ENCODE measurements around the gene DPEP3.

The DPEP3 gene, protein sequence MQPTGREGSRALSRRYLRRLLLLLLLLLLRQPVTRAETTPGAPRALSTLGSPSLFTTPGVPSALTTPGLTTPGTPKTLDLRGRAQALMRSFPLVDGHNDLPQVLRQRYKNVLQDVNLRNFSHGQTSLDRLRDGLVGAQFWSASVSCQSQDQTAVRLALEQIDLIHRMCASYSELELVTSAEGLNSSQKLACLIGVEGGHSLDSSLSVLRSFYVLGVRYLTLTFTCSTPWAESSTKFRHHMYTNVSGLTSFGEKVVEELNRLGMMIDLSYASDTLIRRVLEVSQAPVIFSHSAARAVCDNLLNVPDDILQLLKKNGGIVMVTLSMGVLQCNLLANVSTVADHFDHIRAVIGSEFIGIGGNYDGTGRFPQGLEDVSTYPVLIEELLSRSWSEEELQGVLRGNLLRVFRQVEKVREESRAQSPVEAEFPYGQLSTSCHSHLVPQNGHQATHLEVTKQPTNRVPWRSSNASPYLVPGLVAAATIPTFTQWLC

DNA sequence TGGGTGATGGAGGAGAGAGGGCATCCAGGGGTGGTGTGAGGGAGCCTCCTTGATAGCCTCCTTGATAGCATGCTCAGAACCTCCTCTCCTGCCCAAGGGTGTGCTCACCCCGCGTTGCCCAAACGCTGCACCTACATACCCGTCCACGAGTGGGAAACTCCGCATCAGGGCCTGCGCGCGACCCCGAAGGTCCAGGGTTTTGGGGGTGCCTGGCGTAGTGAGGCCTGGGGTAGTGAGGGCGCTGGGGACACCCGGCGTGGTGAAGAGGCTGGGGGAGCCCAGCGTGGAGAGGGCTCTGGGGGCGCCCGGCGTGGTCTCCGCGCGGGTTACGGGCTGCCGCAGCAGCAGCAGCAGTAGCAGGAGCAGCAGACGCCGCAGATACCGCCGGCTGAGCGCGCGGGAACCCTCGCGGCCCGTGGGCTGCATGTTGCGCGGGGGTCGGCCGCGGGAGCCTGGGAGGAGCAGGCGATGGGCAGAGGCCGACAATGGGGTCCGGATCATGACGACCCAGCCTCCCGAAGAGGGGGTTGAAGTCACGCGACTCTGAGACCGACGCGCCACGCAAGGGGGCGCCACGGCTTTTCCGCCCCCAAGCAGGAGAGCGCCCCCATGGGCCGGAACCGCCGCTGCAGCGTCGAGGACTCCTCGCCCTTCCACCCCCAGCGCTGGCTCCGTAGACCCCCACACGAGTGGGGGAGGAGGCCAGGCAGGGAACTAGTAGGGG lies at the start of gene DPEP3:
Gene DPEP3, minus strand, starts transcription at position 545 of the 724 bp plus-strand sequence. Its CDS starts 119 bp downstream, at position 426.
- H3K4me3 ChIP-seq (ENCODE audit: low read depth, low read length): no peak within 1 kb of the TSS
- TF ChIP-seq, protein P1, sequence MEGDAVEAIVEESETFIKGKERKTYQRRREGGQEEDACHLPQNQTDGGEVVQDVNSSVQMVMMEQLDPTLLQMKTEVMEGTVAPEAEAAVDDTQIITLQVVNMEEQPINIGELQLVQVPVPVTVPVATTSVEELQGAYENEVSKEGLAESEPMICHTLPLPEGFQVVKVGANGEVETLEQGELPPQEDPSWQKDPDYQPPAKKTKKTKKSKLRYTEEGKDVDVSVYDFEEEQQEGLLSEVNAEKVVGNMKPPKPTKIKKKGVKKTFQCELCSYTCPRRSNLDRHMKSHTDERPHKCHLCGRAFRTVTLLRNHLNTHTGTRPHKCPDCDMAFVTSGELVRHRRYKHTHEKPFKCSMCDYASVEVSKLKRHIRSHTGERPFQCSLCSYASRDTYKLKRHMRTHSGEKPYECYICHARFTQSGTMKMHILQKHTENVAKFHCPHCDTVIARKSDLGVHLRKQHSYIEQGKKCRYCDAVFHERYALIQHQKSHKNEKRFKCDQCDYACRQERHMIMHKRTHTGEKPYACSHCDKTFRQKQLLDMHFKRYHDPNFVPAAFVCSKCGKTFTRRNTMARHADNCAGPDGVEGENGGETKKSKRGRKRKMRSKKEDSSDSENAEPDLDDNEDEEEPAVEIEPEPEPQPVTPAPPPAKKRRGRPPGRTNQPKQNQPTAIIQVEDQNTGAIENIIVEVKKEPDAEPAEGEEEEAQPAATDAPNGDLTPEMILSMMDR (IDR thresholded peaks at IDR 0.05; ENCODE audit: borderline replicate concordance, insufficient read depth, low read depth, low read length): peak; percentile 18; the same call in 1 of the 2 replicates

DNA sequence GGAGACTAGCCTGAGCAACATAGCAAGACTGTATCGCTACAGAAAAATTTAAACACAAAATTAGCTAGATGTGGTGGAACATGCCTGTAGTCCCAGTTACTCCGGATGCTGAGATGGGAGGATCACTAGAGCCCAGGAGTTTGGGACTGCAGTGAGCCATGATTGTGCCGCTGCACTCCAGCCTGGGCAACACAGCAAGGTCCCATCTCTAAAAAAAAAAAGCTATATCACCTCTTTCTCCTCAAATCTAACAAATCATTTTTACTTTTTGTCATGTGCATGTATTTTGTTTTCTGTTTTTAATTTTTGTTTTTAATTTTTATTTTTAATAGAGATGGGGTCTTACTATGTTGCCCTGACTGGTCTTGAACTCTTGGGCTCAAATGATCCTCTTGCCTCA lies 48.7 kb upstream of the DPEP3 start:
- H3K4me3 ChIP-seq (ENCODE audit: low read depth, low read length): no peak overlapping the region
- TF ChIP-seq, protein P1 (IDR thresholded peaks at IDR 0.05; ENCODE audit: borderline replicate concordance, insufficient read depth, low read depth, low read length): no peak

DNA sequence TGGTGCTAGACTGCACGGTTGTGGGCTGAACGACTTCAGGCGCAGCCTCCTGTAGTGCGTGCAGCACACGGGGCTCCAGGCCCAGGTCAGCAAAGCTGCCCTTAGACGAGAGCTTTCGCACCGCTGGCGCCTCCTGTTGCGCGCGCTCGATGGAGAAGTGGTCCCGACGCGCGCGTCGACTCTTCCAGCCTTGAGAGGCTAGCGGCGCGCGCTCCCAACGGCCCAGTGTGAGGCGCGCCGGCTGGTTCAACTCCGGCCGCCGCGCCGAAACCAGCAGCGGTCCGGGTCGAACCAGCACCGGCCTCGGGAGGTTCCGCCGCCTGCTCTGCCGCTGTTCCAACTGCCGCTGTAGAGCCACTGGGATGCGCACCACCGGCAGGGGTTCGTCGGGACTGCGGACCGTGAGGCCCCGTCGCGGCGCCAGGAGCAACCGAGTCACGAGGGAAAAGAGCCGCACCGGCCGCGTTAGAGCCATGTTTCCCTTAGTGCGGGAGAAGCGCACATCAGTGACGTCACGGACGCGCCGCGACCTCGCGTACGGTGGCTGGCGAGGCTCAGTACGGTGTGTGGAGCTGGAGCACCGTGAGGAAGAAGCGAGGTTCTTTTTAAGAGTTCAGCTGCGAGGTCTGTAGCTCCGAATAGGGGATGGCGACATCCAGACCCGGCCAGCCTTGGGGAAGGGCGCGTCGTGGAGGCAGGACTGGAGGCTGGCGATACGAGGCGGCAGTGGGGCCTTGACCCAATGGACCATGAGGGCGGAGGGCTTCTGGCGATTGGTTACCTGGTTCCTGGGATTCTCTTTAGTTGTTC lies 42.6 kb upstream of the DPEP3 start, which contains the start of the genes DDX28 and DUS2:
Gene DDX28, minus strand, starts transcription at position 505 of the 810 bp plus-strand sequence. Its CDS starts 30 bp downstream, at position 475.
Gene DUS2, plus strand, starts transcription at position 557 of the 810 bp plus-strand sequence. CDS start 14,740 bp downstream, outside the sequence.
- TF ChIP-seq, protein P1 (IDR thresholded peaks at IDR 0.05; ENCODE audit: borderline replicate concordance, insufficient read depth, low read depth, low read length): no peak
- peak within 1 kb of the TSS; percentile 60 for H3K4me3 ChIP-seq (ENCODE audit: low read depth, low read length)

DNA sequence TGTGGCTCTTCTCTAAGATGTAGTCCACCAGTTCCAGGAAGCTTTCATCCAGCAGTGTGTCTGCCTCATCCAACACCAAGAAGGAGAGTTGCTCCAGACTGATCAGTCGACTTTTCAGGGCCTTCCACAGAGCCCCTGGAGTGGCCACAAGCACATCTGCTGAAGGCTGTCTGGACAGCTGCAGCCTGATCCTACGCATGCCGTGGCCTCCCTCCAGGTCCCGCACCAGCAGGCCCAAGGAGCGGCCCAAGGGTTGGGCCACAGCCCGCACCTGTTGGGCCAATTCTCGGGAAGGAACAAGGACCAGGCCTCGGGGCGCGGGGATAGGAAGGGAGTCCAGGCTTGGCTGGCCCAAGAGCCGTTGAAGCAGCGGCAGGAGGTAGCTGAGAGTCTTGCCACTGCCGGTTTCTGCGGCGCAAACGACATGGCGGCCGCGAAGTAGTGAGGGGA lies 42.0 kb upstream of the DPEP3 start:
- TF ChIP-seq, protein P1 (IDR thresholded peaks at IDR 0.05; ENCODE audit: borderline replicate concordance, insufficient read depth, low read depth, low read length): no peak
- peak overlapping the region; percentile 60 for H3K4me3 ChIP-seq (ENCODE audit: low read depth, low read length)

DNA sequence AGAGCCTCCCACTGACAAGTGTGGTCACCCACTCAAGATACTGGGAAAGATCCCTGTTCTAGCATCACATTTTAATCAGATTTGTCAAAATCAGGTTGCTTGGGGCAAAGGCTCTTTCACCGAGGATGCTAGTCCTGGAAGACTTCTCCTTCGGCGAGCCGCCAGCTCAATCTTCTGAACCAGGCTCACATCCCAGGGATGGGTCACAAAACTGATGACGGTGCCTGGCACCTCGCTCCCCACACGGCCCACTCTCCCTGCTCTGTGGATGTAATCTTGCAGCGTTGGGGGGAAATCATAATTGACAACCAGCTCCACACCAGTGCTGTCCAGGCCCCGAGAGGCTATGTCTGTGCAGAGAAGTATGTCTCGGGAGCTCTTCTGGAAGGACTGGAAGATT lies 41.2 kb upstream of the DPEP3 start:
- TF ChIP-seq, protein P1 (IDR thresholded peaks at IDR 0.05; ENCODE audit: borderline replicate concordance, insufficient read depth, low read depth, low read length): no peak
- no peak overlapping the region for H3K4me3 ChIP-seq (ENCODE audit: low read depth, low read length)

DNA sequence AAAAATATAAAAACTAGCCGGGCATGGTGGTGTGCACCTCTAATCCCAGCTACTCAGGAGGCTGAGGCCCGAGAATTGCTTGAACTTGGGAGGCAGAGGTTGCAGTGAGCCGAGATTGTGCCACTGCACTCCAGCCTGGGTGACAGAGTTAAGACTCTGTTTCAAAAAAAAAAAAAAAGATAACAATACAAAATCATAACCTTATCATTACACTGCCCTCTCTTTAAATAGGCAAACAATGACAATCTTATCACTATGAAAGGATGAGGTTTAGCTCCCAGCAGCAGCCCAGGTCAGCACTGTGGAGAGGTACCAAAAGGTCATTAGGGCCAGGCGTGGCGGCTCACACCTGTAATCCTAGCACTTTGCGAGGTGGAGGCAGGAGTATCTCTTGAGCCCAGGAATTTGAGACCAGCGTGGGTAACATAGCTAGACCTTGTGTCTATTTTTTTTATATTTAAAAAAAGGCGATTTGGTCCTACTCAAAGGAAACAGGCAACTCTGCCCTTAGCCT lies 38.9 kb upstream of the DPEP3 start:
- no peak overlapping the region for H3K4me3 ChIP-seq (ENCODE audit: low read depth, low read length)
- TF ChIP-seq, protein P1 (IDR thresholded peaks at IDR 0.05; ENCODE audit: borderline replicate concordance, insufficient read depth, low read depth, low read length): no peak
